AG04449 (cell line): ENCODE measurements around the gene RAB3C.

ENCODE experiments used
- CTCF ChIA-PET: fragments of 350-600 bp; formaldehyde crosslinking; extraction: SDS; loops from one replicate; lab custom pipeline; 2021; ENCODE audit warnings: antibody characterized with exemption; lab: Yijun Ruan, JAX
- POLR2A ChIA-PET: fragments of 400-600, 350-600 bp; formaldehyde crosslinking; extraction: SDS; loops from one replicate; lab custom pipeline; 2020; ENCODE audit warnings: antibody characterized with exemption, inconsistent platforms; lab: Yijun Ruan, JAX
- DNase-seq: peaks from one replicate; pipeline ENCODE4 v3.0.0-alpha.2; 2010; ENCODE audit warnings: low read depth, low spot score
- H3K4me3 ChIP-seq: 2 replicates; pipeline ENCODE4 v1.5.1; 2011; ENCODE audit warnings: low read depth, mild to moderate bottlenecking, control low read depth, low read length
- CTCF ChIP-seq: IDR thresholded peaks from one replicate; pipeline ENCODE4 v1.5.1; 2011; ENCODE audit warnings: mild to moderate bottlenecking, moderate library complexity, low read length, control low read depth, inconsistent platforms; ENCODE audit not compliant: insufficient read depth; ENCODE audit errors: missing control alignments

Gene RAB3C

GRCh38 chr5:58851571-58851970 is 268.7 kb downstream of the RAB3C start:
- CTCF ChIA-PET = interaction anchor here (10.1 kb wide), 1 partner anchor 354 kb away, joined by 202 read pairs; the partner anchor contains the start of gene GAPT
- no peak for TF ChIP-seq CTCF
- POLR2A ChIA-PET = no interaction called here
- no peak for DNase-seq
- no peak overlapping the region for H3K4me3 ChIP-seq

GRCh38 chr5:58852566-58852965 is 269.7 kb downstream of the RAB3C start:
- CTCF ChIA-PET = interaction anchor here (1.1 to 10.1 kb wide), 2 partner anchors 19 to 355 kb away, joined by 3 to 202 read pairs; partner anchors contain the start of gene GAPT
- DNase-seq = no peak

GRCh38 chr5:58854441-58854840 is 271.6 kb downstream of the RAB3C start:
- TF ChIP-seq CTCF = no peak
- CTCF ChIA-PET = interaction anchor here (10.1 kb wide), 1 partner anchor 357 kb away, joined by 202 read pairs; the partner anchor contains the start of gene GAPT
- DNase-seq = no peak
- POLR2A ChIA-PET = no interaction called here
- no peak overlapping the region for H3K4me3 ChIP-seq

More at GRCh38 chr5:58852566-58852965, 269.7 kb downstream of the RAB3C start:
- no peak overlapping the region for H3K4me3 ChIP-seq
- no peak for TF ChIP-seq CTCF
- POLR2A ChIA-PET = no interaction called here

GRCh38 chr5:58855851-58856739 is 273.2 kb downstream of the RAB3C start:
- no peak for TF ChIP-seq CTCF
- POLR2A ChIA-PET = no interaction called here
- CTCF ChIA-PET = interaction anchor here (1.0 to 1.5 kb wide), 2 partner anchors 15 to 31 kb away, joined by 3 to 4 read pairs; no protein-coding TSS in a partner anchor
- DNase-seq = no peak
- H3K4me3 ChIP-seq = no peak overlapping the region

- POLR2A ChIA-PET = no interaction called here
- no peak for DNase-seq
- TF ChIP-seq CTCF = no peak
- H3K4me3 ChIP-seq = no peak overlapping the region
- CTCF ChIA-PET = interaction anchor here (0.7 to 1.4 kb wide), 3 partner anchors 9 to 358 kb away, joined by 3 to 4 read pairs (median 3); no protein-coding TSS in a partner anchor
Measured at GRCh38 chr5:58857609-58858008, 274.7 kb downstream of the RAB3C start.

GRCh38 chr5:58860680-58861079 is 277.8 kb downstream of the RAB3C start:
- ChIA-PET POLR2A (no interaction called here), CTCF (interaction anchor here (2.1 kb wide), 1 partner anchor 11 kb away, joined by 10 read pairs; no protein-coding TSS in a partner anchor)
- no peak for DNase-seq
- H3K4me3 ChIP-seq = no peak overlapping the region
- TF ChIP-seq CTCF = no peak
